HG03175 (cell line): ENCODE measurements around the gene TM4SF5.
"Not testable (repeated sequence)": the region's sequence is repeated elsewhere in the genome, so short reads cannot be mapped to it uniquely, and the experiment has no call there.

Experiments
- ATAC-seq: cut with Tn5 transposase; IDR thresholded peaks from one replicate; pipeline ENCODE4 v1.9.1; 2021; ENCODE audit warnings: mild to moderate bottlenecking, moderate library complexity; ENCODE audit not compliant: unreplicated experiment

The TM4SF5 gene

GRCh38 chr17:4823373-4824089 lies 51.8 kb downstream of the TM4SF5 start:
- no peak for ATAC-seq

DNA sequence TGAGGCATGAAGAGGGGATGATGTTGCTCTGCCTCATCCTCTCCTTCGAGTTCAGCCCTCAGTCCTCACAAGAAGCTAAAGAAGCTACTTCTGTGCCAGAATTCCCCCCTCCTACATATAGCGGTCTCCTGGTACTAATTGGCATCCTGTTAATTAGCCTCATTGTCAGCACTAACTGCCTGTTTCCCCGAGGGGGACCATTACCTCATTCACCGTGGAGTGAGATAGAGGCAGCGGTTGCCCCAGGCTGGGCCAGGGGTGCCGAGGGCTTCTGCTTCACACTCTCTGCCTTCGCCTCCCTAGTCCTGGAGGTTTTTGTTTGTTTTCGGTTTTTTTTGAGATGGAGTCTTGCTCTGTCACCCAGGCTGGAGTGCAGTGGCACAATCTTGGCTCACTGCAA lies 55.7 kb downstream of the TM4SF5 start:
- ATAC-seq: no peak

- not testable (repeated sequence) for ATAC-seq
Observed at GRCh38 chr17:4832829-4833177, 61.1 kb downstream of the TM4SF5 start.
